Esophagus squamous epithelium (tissue), 5 donors: Measurements from ENCODE around the gene GTSF1L. TPM values are rescaled to one million over a fixed set of nuclear protein-coding genes. Genes with fewer than 3 reads are reported as not detected.
A peak's percentile ranks its signal among the peaks of the same experiment; 100 is the strongest.

Experiments
- DNase-seq: peaks from one replicate; lab custom pipeline; 2025; lab: John Stamatoyannopoulos, UW
- H3K27ac ChIP-seq, 4 donors: fragments of 200-600 bp; sonication (generic); one replicate each; pipeline ENCODE4 v1.5.1; 2016 to 2019; ENCODE audit warnings: mild to moderate bottlenecking in 1 of 4
- H3K27me3 ChIP-seq, 4 donors: fragments of 200-600 bp; sonication (generic); 1 replicate in 3 of 4; 2 replicates in 1 of 4; pipeline versions ENCODE4 v1.5.1 to v1.6.0; 2017 to 2021; ENCODE audit warnings: antibody characterized with exemption in 1 of 4
- H3K36me3 ChIP-seq, 3 donors: fragments of 200-600 bp; sonication (generic); one replicate each; pipeline ENCODE4 v1.5.1; 2016 to 2019
- H3K4me1 ChIP-seq, 3 donors: fragments of 200-600 bp; sonication (generic); one replicate each; pipeline ENCODE4 v1.5.1; 2017 to 2019
- H3K4me3 ChIP-seq, 4 donors: fragments of 200-600 bp; sonication (generic); 1 replicate in 3 of 4; 2 replicates in 1 of 4; pipeline ENCODE4 v1.5.1; 2016 to 2019; ENCODE audit warnings: mild to moderate bottlenecking in 2 of 4, moderate library complexity in 1 of 4
- H3K9me3 ChIP-seq, 3 donors: fragments of 200-600 bp; sonication (generic); one replicate each; pipeline ENCODE4 v1.5.1; 2016 to 2019
- POLR2A ChIP-seq, 4 donors: fragments of 450-650 bp; IDR thresholded peaks; one replicate each; pipeline ENCODE4 v1.6.1; 2017; ENCODE audit warnings: antibody characterized with exemption in 4 of 4, mild to moderate bottlenecking in 4 of 4, moderate library complexity in 3 of 4
- WGBS, 2 donors: methylation state at CpG; one replicate each; pipeline ENCODE4 v1.1.5; 2018; 5-methylcytosine and 5-hydroxymethylcytosine counted together
- intact Hi-C: fragments of 100-400 bp; cut with DNase I; formaldehyde crosslinking; loops from one replicate; pipeline ENCODE4 v1.15.0; 2022
- total RNA-seq, 4 donors: library from RNA; depleted of rRNA; stranded (reverse); fragments of >200 nt; gene quantifications; one replicate each; pipeline ENCODE4 v1.1.0, GENCODE V29; 2016
- TF ChIP-seq, protein P1 (sequence below), 6 experiments: fragments of 450-650 bp in 4 of 6; fragments of 200-600 bp in 2 of 6; sonication (generic) in 2 of 6; IDR thresholded peaks; one replicate each; pipeline ENCODE4 v1.5.1; 2016 to 2019; ENCODE audit warnings: antibody characterized with exemption in 6 of 6, mild to moderate bottlenecking in 4 of 6, moderate library complexity in 4 of 6
- donor health status: DM: yes; HTN: yes; CAD: no.

Gene GTSF1L
- total RNA-seq, 4 donors from 2014 or later: not detected

DNA sequence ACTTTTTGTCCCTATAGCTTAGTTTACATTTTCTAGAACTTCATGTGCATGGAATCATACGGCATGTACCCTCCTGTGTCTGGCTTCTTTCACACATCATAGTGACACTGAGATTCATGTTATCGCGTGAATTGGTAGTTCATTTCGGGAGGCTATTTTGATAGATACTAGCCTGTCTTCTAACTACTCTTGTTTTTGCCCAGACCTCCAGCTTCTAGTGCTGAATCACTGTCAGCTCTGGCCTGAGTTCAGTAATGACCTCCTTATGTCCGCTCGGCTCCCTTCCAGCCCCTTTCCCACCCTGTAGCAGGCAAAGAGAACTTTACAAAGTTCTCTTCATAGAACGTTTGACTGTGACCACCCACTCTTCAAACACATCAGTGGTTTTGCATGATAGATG, 45.8 kb downstream of the GTSF1L start:
- H3K27ac ChIP-seq: peak overlapping the region in 1 of 4 donors; percentile 8
- no peaks in the 10 kb centered on the region for H3K36me3 ChIP-seq
- no peaks in the 10 kb centered on the region for H3K27me3 ChIP-seq
- TF ChIP-seq, protein P1, sequence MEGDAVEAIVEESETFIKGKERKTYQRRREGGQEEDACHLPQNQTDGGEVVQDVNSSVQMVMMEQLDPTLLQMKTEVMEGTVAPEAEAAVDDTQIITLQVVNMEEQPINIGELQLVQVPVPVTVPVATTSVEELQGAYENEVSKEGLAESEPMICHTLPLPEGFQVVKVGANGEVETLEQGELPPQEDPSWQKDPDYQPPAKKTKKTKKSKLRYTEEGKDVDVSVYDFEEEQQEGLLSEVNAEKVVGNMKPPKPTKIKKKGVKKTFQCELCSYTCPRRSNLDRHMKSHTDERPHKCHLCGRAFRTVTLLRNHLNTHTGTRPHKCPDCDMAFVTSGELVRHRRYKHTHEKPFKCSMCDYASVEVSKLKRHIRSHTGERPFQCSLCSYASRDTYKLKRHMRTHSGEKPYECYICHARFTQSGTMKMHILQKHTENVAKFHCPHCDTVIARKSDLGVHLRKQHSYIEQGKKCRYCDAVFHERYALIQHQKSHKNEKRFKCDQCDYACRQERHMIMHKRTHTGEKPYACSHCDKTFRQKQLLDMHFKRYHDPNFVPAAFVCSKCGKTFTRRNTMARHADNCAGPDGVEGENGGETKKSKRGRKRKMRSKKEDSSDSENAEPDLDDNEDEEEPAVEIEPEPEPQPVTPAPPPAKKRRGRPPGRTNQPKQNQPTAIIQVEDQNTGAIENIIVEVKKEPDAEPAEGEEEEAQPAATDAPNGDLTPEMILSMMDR (IDR thresholded peaks at IDR 0.05): no peak
- no peak for TF ChIP-seq POLR2A (IDR thresholded peaks at IDR 0.05)
- intact Hi-C loops: no loop called here
- H3K4me1 ChIP-seq: no peaks in the 10 kb centered on the region
- no peak overlapping the region for H3K4me3 ChIP-seq
- H3K9me3 ChIP-seq: no peaks in the 10 kb centered on the region
- no peak for DNase-seq
- 77 to 91% methylated on average over 7 of the region's 7 CpGs for WGBS, 2 donors

DNA sequence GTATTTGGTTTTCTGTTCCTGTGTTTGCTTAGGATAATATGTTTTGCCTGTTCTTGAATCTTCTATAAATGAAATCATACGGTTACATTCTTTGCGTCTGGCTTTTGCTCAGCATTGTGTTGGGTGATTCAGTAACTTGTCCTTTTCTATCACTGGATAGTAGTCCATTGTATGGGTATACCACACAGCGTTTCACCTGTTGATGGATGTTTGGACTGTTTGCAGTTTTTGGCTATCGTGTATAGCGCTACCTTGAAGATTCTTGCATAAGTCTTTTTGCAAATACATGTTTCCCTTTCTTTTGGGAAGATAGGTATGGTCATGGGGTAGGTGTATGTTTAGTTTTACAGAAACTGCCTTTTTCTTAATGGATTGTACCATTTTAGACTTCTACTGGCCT, 50.4 kb downstream of the GTSF1L start:
- Histone ChIP-seq H3K27ac (no peak overlapping the region), H3K36me3 (no peaks in the 10 kb centered on the region), H3K9me3 (no peaks in the 10 kb centered on the region), H3K4me1 (no peaks in the 10 kb centered on the region), H3K4me3 (no peak overlapping the region), H3K27me3 (peaks cover 0 to 5% (median 0%) of the 10 kb centered on the region in 4 donors)
- intact Hi-C loops: no loop called here
- no peak for TF ChIP-seq POLR2A (IDR thresholded peaks at IDR 0.05)
- TF ChIP-seq, protein P1 (IDR thresholded peaks at IDR 0.05): no peak
- DNase-seq: no peak
- 85 to 87% methylated on average over 5 of the region's 5 CpGs for WGBS, 2 donors

Other genes with a start within 250 kb of the GTSF1L start
- gene L3MBTL1, start 219.3 kb downstream of the GTSF1L start, total RNA-seq: 10 to 100 TPM in 1 of 4 donors, 1 to 10 TPM in 3; 3.5 to 31.7 (median 7.9) TPM
- gene SGK2, start 168.0 kb downstream of the GTSF1L start, total RNA-seq: 1 to 10 TPM in 1 of 4 donors, under 1 TPM in 1, not detected in 2; 0.68 to 3.6 TPM
- 10 to 100 TPM in 2 of 4 donors, 1 to 10 TPM in 2; 6.9 to 18.5 (median 13.0) TPM for gene IFT52, start 136.1 kb downstream of the GTSF1L start, total RNA-seq
- 10 to 100 TPM in 2 of 4 donors, 1 to 10 TPM in 2; 3.1 to 19.9 (median 11.9) TPM for gene MYBL2, start 59.9 kb downstream of the GTSF1L start, total RNA-seq
- 10 to 100 TPM in 1 of 4 donors, 1 to 10 TPM in 2, under 1 TPM in 1; 0.99 to 22.9 (median 3.1) TPM for gene TOX2, start 187.8 kb upstream of the GTSF1L start, total RNA-seq